ENCODE measurements around the gene GPX4. TPM values are rescaled to one million over a fixed set of nuclear protein-coding genes. Genes with fewer than 3 reads are reported as not detected.

The GPX4 gene
- total RNA-seq, 1 experiment from 2014 or later = 251 TPM

DNA sequence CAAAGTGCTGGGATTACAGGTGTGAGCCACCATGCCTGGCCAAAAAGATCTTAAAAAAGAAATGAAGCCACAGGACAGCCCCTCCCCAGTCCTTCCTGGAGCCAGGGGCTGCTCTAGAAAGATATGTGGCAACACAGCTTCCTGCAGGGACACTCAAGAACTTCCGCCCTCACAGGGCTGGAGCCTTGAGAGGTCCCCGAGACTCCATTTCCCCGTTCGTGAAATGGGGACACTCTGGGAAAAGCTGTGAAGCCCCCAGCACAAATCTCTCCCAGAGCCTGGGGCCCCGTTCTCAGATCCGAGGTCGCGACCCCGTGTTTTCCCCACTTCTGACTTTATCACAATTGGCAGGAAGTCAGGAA is 2.5 kb upstream of the GPX4 start:
- peaks cover 19% of the 10 kb centered on the region for H3K4me1 Mint-ChIP-seq (ENCODE audit: low read depth, unreplicated experiment)
- no peaks in the 10 kb centered on the region for H3K9me3 Mint-ChIP-seq (ENCODE audit: low read depth, unreplicated experiment)
- H3K27me3 Mint-ChIP-seq (ENCODE audit: unreplicated experiment) = no peaks in the 10 kb centered on the region
- H3K4me3 Mint-ChIP-seq (ENCODE audit: low read depth, unreplicated experiment) = no peak overlapping the region
- no TSS peak for BruUV-seq (replicated peaks)
- no peak for DNase-seq
- CTCF ChIA-PET = interaction anchor here (0.5 to 0.6 kb wide), 2 partner anchors 11 to 34 kb away, joined by 4 to 5 read pairs; no protein-coding TSS in a partner anchor
- H3K36me3 Mint-ChIP-seq (ENCODE audit: insufficient read depth, unreplicated experiment) = peaks cover 63% of the 10 kb centered on the region
- TF ChIP-seq CTCF (IDR thresholded peaks at IDR 0.05; ENCODE audit: unreplicated experiment) = no peak
- intact Hi-C loops (cut with micrococcal nuclease; ENCODE audit: unreplicated experiment) = loop anchor here (5.0 kb wide), 1 partner anchor 81 kb away; no protein-coding TSS in a partner anchor
- peak overlapping the region; percentile 52 for H3K27ac Mint-ChIP-seq (ENCODE audit: unreplicated experiment)

GRCh38 chr19:1102407-1103131 is 1.2 kb upstream of the GPX4 start:
- no peak for TF ChIP-seq CTCF (IDR thresholded peaks at IDR 0.05; ENCODE audit: unreplicated experiment)
- Mint-ChIP-seq H3K36me3 (ENCODE audit: insufficient read depth, unreplicated experiment) (peaks cover 75% of the 10 kb centered on the region), H3K27ac (ENCODE audit: unreplicated experiment) (peak overlapping the region; percentile 44), H3K9me3 (ENCODE audit: low read depth, unreplicated experiment) (no peaks in the 10 kb centered on the region), H3K4me3 (ENCODE audit: low read depth, unreplicated experiment) (peak overlapping the region; percentile 46), H3K27me3 (ENCODE audit: unreplicated experiment) (no peaks in the 10 kb centered on the region), H3K4me1 (ENCODE audit: low read depth, unreplicated experiment) (peaks cover 16% of the 10 kb centered on the region)
- BruUV-seq (replicated peaks) = no TSS peak
- CTCF ChIA-PET = no interaction called here
- DNase-seq = peak; percentile 83
- intact Hi-C loops (cut with micrococcal nuclease; ENCODE audit: unreplicated experiment) = loop anchor here (5.0 kb wide), 1 partner anchor 80 kb away; no protein-coding TSS in a partner anchor

DNA sequence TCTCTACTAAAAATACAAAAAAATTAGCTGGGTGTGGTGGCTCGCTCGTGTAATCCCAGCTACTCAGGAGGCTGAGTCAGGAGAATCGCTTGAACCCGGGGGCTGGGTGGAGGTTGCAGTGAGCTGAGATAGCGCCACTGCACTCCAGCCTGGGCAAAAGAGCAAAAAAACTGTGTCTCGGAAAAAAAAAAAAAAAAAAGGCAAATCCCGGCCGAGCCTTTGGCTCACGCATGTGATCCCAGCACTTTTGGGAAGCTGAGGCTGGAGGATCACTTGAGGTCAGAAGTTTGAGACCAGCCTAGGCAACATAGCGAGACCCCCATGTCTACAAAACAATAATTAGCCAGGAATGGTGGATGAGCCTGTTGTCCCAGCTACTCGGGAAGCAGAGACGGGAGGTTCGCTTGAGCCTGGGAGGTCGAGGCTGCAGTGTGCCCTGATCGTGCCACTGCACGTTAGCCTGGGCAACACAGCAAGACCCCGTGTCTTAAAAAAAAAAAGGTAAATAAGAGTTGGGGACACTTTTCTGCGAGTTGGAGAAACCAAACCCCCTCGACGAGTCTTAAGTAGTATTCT is 574 bp upstream of the GPX4 start:
- peak overlapping the region; percentile 46 for H3K4me3 Mint-ChIP-seq (ENCODE audit: low read depth, unreplicated experiment)
- BruUV-seq (replicated peaks) = TSS peak; percentile 94

More for the DNA sequence above, 574 bp upstream of the GPX4 start:
- Mint-ChIP-seq H3K9me3 (ENCODE audit: low read depth, unreplicated experiment) (no peaks in the 10 kb centered on the region), H3K36me3 (ENCODE audit: insufficient read depth, unreplicated experiment) (peaks cover 75% of the 10 kb centered on the region), H3K27ac (ENCODE audit: unreplicated experiment) (peak overlapping the region; percentile 44), H3K27me3 (ENCODE audit: unreplicated experiment) (no peaks in the 10 kb centered on the region), H3K4me1 (ENCODE audit: low read depth, unreplicated experiment) (peaks cover 10% of the 10 kb centered on the region)
- CTCF ChIA-PET = no interaction called here
- DNase-seq = no peak
- no peak for TF ChIP-seq CTCF (IDR thresholded peaks at IDR 0.05; ENCODE audit: unreplicated experiment)
- intact Hi-C loops (cut with micrococcal nuclease; ENCODE audit: unreplicated experiment) = loop anchor here (5.0 kb wide), 1 partner anchor 79 kb away; no protein-coding TSS in a partner anchor
